Erythroblast (primary cell): ENCODE data around the gene KCNN2.

Experiments
- GATA1 ChIP-seq: IDR thresholded peaks from 2 replicates; pipeline ENCODE4 v1.6.1; 2011; ENCODE audit warnings: low read depth, mild to moderate bottlenecking, control low read depth, low read length, moderate library complexity
- POLR2A ChIP-seq: IDR thresholded peaks from 2 replicates; pipeline ENCODE4 v1.6.1; 2011; ENCODE audit warnings: mild to moderate bottlenecking, low read length

GRCh38 chr5:114417519-114417918 lies 55.6 kb downstream of the KCNN2 start:
- TF ChIP-seq POLR2A, result no peak
- TF ChIP-seq GATA1, result no peak
